Liver (tissue), 3 donors: ENCODE data around the gene ZNF292.

Experiments
- FOXA1 ChIP-seq: IDR thresholded peaks from 2 replicates; pipeline ENCODE4 v1.6.1; 2016; ENCODE audit warnings: antibody characterized with exemption
- HNF4G ChIP-seq: IDR thresholded peaks from 2 replicates; pipeline ENCODE4 v1.6.1; 2016; ENCODE audit warnings: antibody characterized with exemption
- JUND ChIP-seq, 2 donors: IDR thresholded peaks; 2 replicates each; pipeline ENCODE4 v1.6.1; 2016; ENCODE audit warnings: antibody characterized with exemption in 2 of 2
- RAD21 ChIP-seq, 2 donors: IDR thresholded peaks; 2 replicates each; pipeline ENCODE4 v1.6.1; 2016; ENCODE audit warnings: antibody characterized with exemption in 2 of 2, mild to moderate bottlenecking in 2 of 2
- RXRA ChIP-seq, 2 donors: IDR thresholded peaks; 2 replicates each; pipeline ENCODE4 v1.6.1; 2017 to 2018; ENCODE audit warnings: antibody characterized with exemption in 2 of 2, mild to moderate bottlenecking in 1 of 2
- SP1 ChIP-seq: IDR thresholded peaks from 2 replicates; pipeline ENCODE4 v1.6.1; 2018; ENCODE audit warnings: antibody characterized with exemption, mild to moderate bottlenecking
- TAF1 ChIP-seq: conservative IDR thresholded peaks from 2 replicates; pipeline ENCODE4 v1.6.1; 2016; ENCODE audit warnings: antibody characterized with exemption, mild to moderate bottlenecking
- YY1 ChIP-seq: IDR thresholded peaks from 2 replicates; pipeline ENCODE4 v1.6.1; 2016; ENCODE audit warnings: antibody characterized with exemption, mild to moderate bottlenecking
- TF ChIP-seq, protein P1 (sequence below): IDR thresholded peaks from 2 replicates; pipeline ENCODE4 v1.6.1; 2016; ENCODE audit warnings: antibody characterized with exemption
- TF ChIP-seq, protein P2 (sequence below): fragments of 150-350 bp; IDR thresholded peaks from 2 replicates; pipeline ENCODE4 v1.5.1; 2017; ENCODE audit warnings: improper control_type of control experiment, low read depth, low read length; ENCODE audit not compliant: missing input control
- TF ChIP-seq, protein P3 (sequence below): IDR thresholded peaks from 2 replicates; pipeline ENCODE4 v1.6.1; 2016; ENCODE audit warnings: antibody characterized with exemption
- TF ChIP-seq, protein P4 (sequence below): IDR thresholded peaks from 2 replicates; pipeline ENCODE4 v1.6.1; 2016; ENCODE audit warnings: antibody characterized with exemption, mild to moderate bottlenecking
- donor health status: healthy.
- donor health status: healthy.

DNA sequence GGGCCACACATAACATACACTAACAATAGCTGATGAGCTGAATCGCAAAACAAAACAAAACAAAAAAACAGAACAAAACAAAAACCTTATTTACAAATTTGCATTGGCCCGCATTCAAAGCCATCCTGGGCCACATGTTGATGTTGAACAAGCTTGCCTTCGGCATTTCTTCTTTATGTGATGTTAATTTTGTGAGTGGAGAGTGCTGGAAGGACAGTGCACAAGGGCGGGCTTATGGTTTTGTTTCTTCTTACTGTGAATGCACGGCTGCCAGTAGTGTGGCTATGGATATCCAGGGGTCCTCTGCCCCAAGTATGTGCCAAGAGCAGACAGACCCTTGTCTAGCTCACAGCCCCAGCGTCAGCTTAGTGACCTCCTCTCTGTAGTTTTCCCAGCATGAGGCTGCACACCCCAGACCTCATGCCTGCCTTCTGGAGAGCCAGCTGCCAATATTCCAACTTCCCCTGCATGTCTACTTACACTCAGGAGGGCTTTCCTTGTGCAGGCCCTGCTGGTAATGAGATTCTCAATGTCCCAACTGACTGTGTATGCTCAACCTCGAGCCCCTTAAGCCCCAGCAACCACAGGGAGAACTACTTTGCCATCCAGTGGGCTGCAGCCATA is 24.9 kb downstream of the ZNF292 start:
- TF ChIP-seq, protein P1, sequence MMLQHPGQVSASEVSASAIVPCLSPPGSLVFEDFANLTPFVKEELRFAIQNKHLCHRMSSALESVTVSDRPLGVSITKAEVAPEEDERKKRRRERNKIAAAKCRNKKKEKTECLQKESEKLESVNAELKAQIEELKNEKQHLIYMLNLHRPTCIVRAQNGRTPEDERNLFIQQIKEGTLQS: no peak
- TF ChIP-seq, protein P2, sequence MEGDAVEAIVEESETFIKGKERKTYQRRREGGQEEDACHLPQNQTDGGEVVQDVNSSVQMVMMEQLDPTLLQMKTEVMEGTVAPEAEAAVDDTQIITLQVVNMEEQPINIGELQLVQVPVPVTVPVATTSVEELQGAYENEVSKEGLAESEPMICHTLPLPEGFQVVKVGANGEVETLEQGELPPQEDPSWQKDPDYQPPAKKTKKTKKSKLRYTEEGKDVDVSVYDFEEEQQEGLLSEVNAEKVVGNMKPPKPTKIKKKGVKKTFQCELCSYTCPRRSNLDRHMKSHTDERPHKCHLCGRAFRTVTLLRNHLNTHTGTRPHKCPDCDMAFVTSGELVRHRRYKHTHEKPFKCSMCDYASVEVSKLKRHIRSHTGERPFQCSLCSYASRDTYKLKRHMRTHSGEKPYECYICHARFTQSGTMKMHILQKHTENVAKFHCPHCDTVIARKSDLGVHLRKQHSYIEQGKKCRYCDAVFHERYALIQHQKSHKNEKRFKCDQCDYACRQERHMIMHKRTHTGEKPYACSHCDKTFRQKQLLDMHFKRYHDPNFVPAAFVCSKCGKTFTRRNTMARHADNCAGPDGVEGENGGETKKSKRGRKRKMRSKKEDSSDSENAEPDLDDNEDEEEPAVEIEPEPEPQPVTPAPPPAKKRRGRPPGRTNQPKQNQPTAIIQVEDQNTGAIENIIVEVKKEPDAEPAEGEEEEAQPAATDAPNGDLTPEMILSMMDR: no peak
- TF ChIP-seq FOXA1: no peak
- no peak for TF ChIP-seq YY1
- no peak for TF ChIP-seq RXRA (IDR thresholded peaks at IDR 0.05)
- no peak for TF ChIP-seq JUND (IDR thresholded peaks at IDR 0.05)
- no peak for TF ChIP-seq TAF1
- TF ChIP-seq, protein P3, sequence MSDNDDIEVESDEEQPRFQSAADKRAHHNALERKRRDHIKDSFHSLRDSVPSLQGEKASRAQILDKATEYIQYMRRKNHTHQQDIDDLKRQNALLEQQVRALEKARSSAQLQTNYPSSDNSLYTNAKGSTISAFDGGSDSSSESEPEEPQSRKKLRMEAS: no peak
- TF ChIP-seq SP1: no peak
- TF ChIP-seq, protein P4, sequence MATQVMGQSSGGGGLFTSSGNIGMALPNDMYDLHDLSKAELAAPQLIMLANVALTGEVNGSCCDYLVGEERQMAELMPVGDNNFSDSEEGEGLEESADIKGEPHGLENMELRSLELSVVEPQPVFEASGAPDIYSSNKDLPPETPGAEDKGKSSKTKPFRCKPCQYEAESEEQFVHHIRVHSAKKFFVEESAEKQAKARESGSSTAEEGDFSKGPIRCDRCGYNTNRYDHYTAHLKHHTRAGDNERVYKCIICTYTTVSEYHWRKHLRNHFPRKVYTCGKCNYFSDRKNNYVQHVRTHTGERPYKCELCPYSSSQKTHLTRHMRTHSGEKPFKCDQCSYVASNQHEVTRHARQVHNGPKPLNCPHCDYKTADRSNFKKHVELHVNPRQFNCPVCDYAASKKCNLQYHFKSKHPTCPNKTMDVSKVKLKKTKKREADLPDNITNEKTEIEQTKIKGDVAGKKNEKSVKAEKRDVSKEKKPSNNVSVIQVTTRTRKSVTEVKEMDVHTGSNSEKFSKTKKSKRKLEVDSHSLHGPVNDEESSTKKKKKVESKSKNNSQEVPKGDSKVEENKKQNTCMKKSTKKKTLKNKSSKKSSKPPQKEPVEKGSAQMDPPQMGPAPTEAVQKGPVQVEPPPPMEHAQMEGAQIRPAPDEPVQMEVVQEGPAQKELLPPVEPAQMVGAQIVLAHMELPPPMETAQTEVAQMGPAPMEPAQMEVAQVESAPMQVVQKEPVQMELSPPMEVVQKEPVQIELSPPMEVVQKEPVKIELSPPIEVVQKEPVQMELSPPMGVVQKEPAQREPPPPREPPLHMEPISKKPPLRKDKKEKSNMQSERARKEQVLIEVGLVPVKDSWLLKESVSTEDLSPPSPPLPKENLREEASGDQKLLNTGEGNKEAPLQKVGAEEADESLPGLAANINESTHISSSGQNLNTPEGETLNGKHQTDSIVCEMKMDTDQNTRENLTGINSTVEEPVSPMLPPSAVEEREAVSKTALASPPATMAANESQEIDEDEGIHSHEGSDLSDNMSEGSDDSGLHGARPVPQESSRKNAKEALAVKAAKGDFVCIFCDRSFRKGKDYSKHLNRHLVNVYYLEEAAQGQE: no peak
- no peak for TF ChIP-seq HNF4G
- TF ChIP-seq RAD21 (IDR thresholded peaks at IDR 0.05): no peak
